Body of pancreas (tissue), 4 donors: ENCODE results near the gene ADGRB2. TPM values are rescaled to one million over a fixed set of nuclear protein-coding genes. Genes with fewer than 3 reads are reported as not detected.

Source experiments
- ATAC-seq: fragments of 150-250 bp; one replicate; pipeline ENCODE4 v1.9.1; 2016
- DNase-seq, 4 donors: peaks; one replicate each; pipeline ENCODE4 v3.0.0-alpha.2; 2019
- H3K27ac ChIP-seq, 4 donors: fragments of 200-600 bp; sonication (generic); 1 replicate in 3 of 4; 2 replicates in 1 of 4; pipeline versions ENCODE4 v1.5.1 to v1.6.1; 2016 to 2019; ENCODE audit warnings: mild to moderate bottlenecking in 1 of 4, mixed read lengths in 1 of 4, moderate library complexity in 1 of 4
- H3K27me3 ChIP-seq, 2 donors: fragments of 200-600 bp; sonication (generic); one replicate each; pipeline ENCODE4 v1.6.0; 2016; ENCODE audit warnings: mild to moderate bottlenecking in 1 of 2
- H3K36me3 ChIP-seq, 2 donors: fragments of 200-600 bp; sonication (generic); replicated peaks in 1 of 2; 2 replicates each; pipeline ENCODE4 v1.5.1; 2016; ENCODE audit warnings: low read depth in 2 of 2; ENCODE audit not compliant: insufficient read depth in 1 of 2
- H3K4me1 ChIP-seq: fragments of 200-600 bp; sonication (generic); one replicate; pipeline ENCODE4 v1.6.0; 2016
- H3K4me3 ChIP-seq, 2 donors: fragments of 200-600 bp; sonication (generic); 1 replicate in 1 of 2; 2 replicates in 1 of 2; pipeline ENCODE4 v1.5.1; 2016 to 2019
- H3K9me3 ChIP-seq, 3 donors: fragments of 200-600 bp; sonication (generic); 1 replicate in 2 of 3; 2 replicates in 1 of 3; pipeline ENCODE4 v1.5.1; 2016
- CTCF ChIP-seq, 7 experiments: fragments of 450-650 bp in 4 of 7; fragments of 200-600 bp in 3 of 7; sonication (generic) in 3 of 7; IDR thresholded peaks; one replicate each; pipeline ENCODE4 v1.5.1; 2016 to 2019; ENCODE audit warnings: antibody characterized with exemption in 7 of 7
- POLR2A ChIP-seq, 3 donors: fragments of 450-650 bp; IDR thresholded peaks; one replicate each; pipeline ENCODE4 v1.6.1; 2016; ENCODE audit warnings: antibody characterized with exemption in 3 of 3, mild to moderate bottlenecking in 2 of 3
- WGBS, 2 donors: methylation state at CpG; one replicate each; pipeline ENCODE4 v1.1.5; 2017; 5-methylcytosine and 5-hydroxymethylcytosine counted together
- intact Hi-C: fragments of 100-400 bp; cut with DNase I; formaldehyde crosslinking; loops from one replicate; pipeline ENCODE4 v1.15.1; 2023
- total RNA-seq, 2 donors: library from RNA; depleted of rRNA; stranded (reverse); fragments of >200 nt; gene quantifications; one replicate each; pipeline ENCODE4 v1.1.0, GENCODE V29; 2016

ADGRB2 gene
- total RNA-seq, 2 donors from 2014 or later = 0.26 to 3.0 TPM

GRCh38 chr1:31759298-31760023 is 4.7 kb downstream of the ADGRB2 start:
- Histone ChIP-seq H3K27me3 (no peaks in the 10 kb centered on the region), H3K9me3 (no peaks in the 10 kb centered on the region), H3K27ac (no peak overlapping the region), H3K36me3 (no peaks in the 10 kb centered on the region), H3K4me1 (peaks cover 30% of the 10 kb centered on the region), H3K4me3 (no peak overlapping the region)
- TF ChIP-seq CTCF (IDR thresholded peaks at IDR 0.05) (no peak), POLR2A (IDR thresholded peaks at IDR 0.05) (no peak)
- DNase-seq = no peak
- no peak for ATAC-seq
- 75 to 81% methylated on average over 8 to 10 of the region's 10 CpGs for WGBS, 2 donors
- intact Hi-C loops = no loop called here

- Histone ChIP-seq H3K9me3 (no peaks in the 10 kb centered on the region), H3K36me3 (no peaks in the 10 kb centered on the region), H3K27ac (no peak overlapping the region), H3K4me3 (no peak overlapping the region), H3K4me1 (peaks cover 33% of the 10 kb centered on the region), H3K27me3 (no peaks in the 10 kb centered on the region)
- TF ChIP-seq POLR2A (IDR thresholded peaks at IDR 0.05) (no peak), CTCF (IDR thresholded peaks at IDR 0.05) (no peak)
- ATAC-seq (no peak), DNase-seq (no peak)
- 82 to 84% methylated on average over 7 of the region's 7 CpGs for WGBS, 2 donors
- intact Hi-C loops = no loop called here
Measured at GRCh38 chr1:31758823-31759222, 5.3 kb downstream of the ADGRB2 start.

DNA sequence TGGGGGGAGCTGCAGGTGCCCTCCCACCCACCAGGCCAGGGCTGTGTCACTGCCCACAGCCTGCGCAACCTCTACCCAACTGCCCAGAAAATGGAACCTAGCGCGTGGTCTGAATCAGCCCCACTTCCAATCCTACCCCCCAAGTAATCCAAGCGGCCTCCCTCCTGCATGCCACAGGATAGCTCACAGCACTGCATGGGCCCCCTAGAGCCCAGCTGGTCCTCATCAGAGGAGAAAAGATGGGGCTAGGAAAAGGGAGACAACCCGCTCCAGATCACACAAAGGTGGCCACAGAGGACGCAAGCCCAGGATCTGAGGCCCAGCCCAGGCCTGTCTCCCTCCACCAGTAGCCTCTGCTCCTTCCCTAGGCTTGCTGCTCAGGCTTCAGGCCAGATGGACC is 6.2 kb downstream of the ADGRB2 start:
- ATAC-seq (no peak), DNase-seq (no peak)
- TF ChIP-seq POLR2A (IDR thresholded peaks at IDR 0.05) = no peak
- no peak for TF ChIP-seq CTCF (IDR thresholded peaks at IDR 0.05)
- Histone ChIP-seq H3K9me3 (no peaks in the 10 kb centered on the region), H3K27me3 (no peaks in the 10 kb centered on the region), H3K4me3 (no peak overlapping the region), H3K36me3 (no peaks in the 10 kb centered on the region), H3K27ac (no peak overlapping the region), H3K4me1 (peaks cover 31% of the 10 kb centered on the region)
- WGBS, 2 donors = 95 to 96% methylated on average over 6 of the region's 6 CpGs
- intact Hi-C loops = no loop called here

DNA sequence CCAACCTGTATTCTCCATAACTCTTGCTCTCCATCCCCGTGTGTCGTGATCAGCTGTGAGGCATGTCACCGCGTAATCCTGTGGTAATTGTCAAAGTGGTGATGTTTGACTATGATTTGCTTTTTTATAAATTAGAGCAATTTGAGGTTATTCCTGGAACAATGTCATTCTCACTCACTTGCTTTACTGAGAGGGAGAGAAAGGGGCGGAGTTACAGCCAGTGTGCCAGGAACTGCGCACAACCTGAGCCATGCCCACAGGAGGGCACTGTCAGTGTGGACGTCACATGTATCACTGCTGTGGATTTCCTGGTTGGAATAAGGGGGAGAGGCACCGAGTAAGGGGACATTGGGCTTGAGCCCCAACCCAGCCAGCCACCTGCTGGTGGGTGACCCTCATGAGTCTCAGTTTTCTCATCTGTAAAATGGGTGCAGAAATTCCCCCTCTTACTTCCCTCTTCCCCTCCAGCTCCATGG is 6.9 kb downstream of the ADGRB2 start:
- Histone ChIP-seq H3K9me3 (no peaks in the 10 kb centered on the region), H3K4me3 (no peak overlapping the region), H3K36me3 (no peaks in the 10 kb centered on the region), H3K4me1 (peaks cover 26% of the 10 kb centered on the region), H3K27ac (no peak overlapping the region), H3K27me3 (no peaks in the 10 kb centered on the region)
- ATAC-seq = no peak
- WGBS, 2 donors = 80 to 81% methylated on average over 8 of the region's 8 CpGs
- TF ChIP-seq CTCF (IDR thresholded peaks at IDR 0.05) (no peak), POLR2A (IDR thresholded peaks at IDR 0.05) (no peak)
- DNase-seq = no peak
- intact Hi-C loops = no loop called here

DNA sequence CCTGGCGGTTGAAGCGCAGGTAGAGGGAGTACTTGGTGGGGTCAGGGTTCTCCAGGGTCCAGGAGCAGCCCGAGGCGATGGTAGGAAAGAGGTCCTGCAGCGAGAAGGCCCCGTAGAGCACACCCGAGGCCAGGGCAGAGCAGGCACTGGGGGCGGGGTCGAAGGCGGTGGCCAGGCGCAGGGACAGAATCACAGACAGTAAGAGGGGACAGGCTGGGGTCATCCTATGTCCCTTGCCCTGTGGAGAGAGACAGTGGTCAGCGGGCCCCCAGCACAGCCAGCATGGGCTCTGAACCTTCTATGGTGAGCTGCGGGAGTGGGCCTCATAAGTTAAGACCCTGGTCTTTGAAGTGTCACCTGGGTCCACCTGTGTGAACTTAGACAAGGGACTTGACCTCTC is 7.6 kb downstream of the ADGRB2 start:
- peaks cover 26% of the 10 kb centered on the region for H3K4me1 ChIP-seq
- no peaks in the 10 kb centered on the region for H3K27me3 ChIP-seq
- no peaks in the 10 kb centered on the region for H3K36me3 ChIP-seq
- intact Hi-C loops = no loop called here
- WGBS, 2 donors = 93% methylated on average over 13 of the region's 13 CpGs
- H3K27ac ChIP-seq = no peak overlapping the region
- H3K9me3 ChIP-seq = no peaks in the 10 kb centered on the region
- TF ChIP-seq POLR2A (IDR thresholded peaks at IDR 0.05) (no peak), CTCF (IDR thresholded peaks at IDR 0.05) (no peak)
- ATAC-seq = no peak
- no peak for DNase-seq
- no peak overlapping the region for H3K4me3 ChIP-seq
